Measurements from ENCODE around the gene COA3.

- TF ChIP-seq EZH2 (IDR thresholded peaks at IDR 0.05; ENCODE audit: insufficient read depth, low read length) (no peak), CTCF (IDR thresholded peaks at IDR 0.05; ENCODE audit: insufficient read depth, low read depth, low read length) (no peak)
Observed at GRCh38 chr17:42772945-42773289, 25.6 kb downstream of the COA3 start.

Data from astrocyte (in vitro differentiated cells and primary cell).